ENCODE results near the gene ABCE1. TPM values are rescaled to one million over a fixed set of nuclear protein-coding genes. Genes with fewer than 3 reads are reported as not detected.

ABCE1 gene
- total and polyA plus RNA-seq, 10 of the 15 experiments (the other 5 are each of a cell fraction or from before 2014, with no cell fraction given), result 75.9 to 172 (median 134) TPM

DNA sequence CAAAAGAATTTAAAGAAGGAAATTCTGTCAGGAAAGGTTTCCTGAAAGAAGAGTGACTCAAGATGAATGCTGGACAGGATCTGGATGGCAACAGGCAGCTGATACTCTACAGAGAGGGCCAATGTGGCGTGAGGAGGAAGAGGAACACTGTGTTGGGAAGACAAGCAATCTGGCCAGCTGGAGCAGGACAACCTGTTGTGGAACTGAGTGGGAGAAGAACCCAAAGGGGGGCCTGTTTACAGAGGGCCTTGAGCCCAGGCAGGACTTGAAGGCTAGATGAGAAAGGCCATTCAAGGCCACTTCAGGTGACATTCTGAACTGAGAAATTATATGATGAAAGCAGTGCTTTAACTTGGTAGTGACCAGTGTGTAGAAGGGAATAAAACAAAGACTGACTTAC lies 73.8 kb downstream of the ABCE1 start:
- no peak overlapping the region for H3K4me2 ChIP-seq (ENCODE audit: control insufficient read depth, insufficient read depth)
- ChIA-PET POLR2A (interaction anchor here (0.6 to 1.2 kb wide), 2 partner anchors 10 to 615 kb away, joined by 4 to 5 read pairs; no protein-coding TSS in a partner anchor), CTCF (interaction anchor here (1.2 kb wide), 1 partner anchor 62 kb away, joined by 6 read pairs; no protein-coding TSS in a partner anchor), SMC1A (ENCODE audit: uncharacterized antibody, unreplicated experiment) (interaction anchor here (1.0 to 2.3 kb wide), 2 partner anchors 8 to 10 kb away, joined by 3 to 10 read pairs; no protein-coding TSS in a partner anchor), RAD21 (ENCODE audit: unreplicated experiment) (interaction anchor here (0.8 kb wide), 1 partner anchor 445 kb away, joined by 3 read pairs; no protein-coding TSS in a partner anchor)
- no peaks in the 10 kb centered on the region for H3K27me3 ChIP-seq (replicated peaks in 1 of 2; ENCODE audit: control insufficient read depth in 2 of 2, insufficient read depth in 2 of 2, low read length in 1 of 2)
- peaks cover under 1% of the 10 kb centered on the region; the same call in 1 of the 2 replicates for H3K4me1 ChIP-seq (ENCODE audit: control insufficient read depth, insufficient read depth, low read length)
- WGBS (ENCODE audit: insufficient coverage, insufficient replicate concordance, low lambda C conversion rate, missing lambda C conversion rate), result 90% methylated on average over 1 of the region's 1 CpG
- no peak overlapping the region for H2AFZ ChIP-seq (ENCODE audit: control insufficient read depth, low read depth, low read length)
- ATAC-seq (no peak), FAIRE-seq (no peak), DNase-seq (ENCODE audit: low read depth, low spot score) (no peak)
- in situ Hi-C loops (cut with MboI) (no loop called here), intact Hi-C loops (cut with micrococcal nuclease; ENCODE audit: unreplicated experiment) (no loop called here)
- H4K20me1 ChIP-seq (ENCODE audit: control insufficient read depth, insufficient read depth), result no peaks in the 10 kb centered on the region
- H3K36me3 ChIP-seq (ENCODE audit: control insufficient read depth in 2 of 2, insufficient read depth in 2 of 2, low read length in 1 of 2), result peaks cover 0 to 7% of the 10 kb centered on the region in 2 experiments; a peak in 2 of 4 replicates
- H3K9ac ChIP-seq (ENCODE audit: control insufficient read depth, insufficient read depth, low read length), result no peak overlapping the region
- H3K27ac ChIP-seq (ENCODE audit: control insufficient read depth, insufficient read depth), result no peak overlapping the region
- H3K79me2 ChIP-seq (ENCODE audit: control insufficient read depth, insufficient read depth, low read length), result peaks cover 39% of the 10 kb centered on the region
- no peak overlapping the region for H3K4me3 ChIP-seq
- no peaks in the 10 kb centered on the region for H3K9me3 ChIP-seq (replicated peaks; ENCODE audit: control insufficient read depth, insufficient read depth, low read length)
- BruUV-seq (replicated peaks), result no TSS peak
- TF ChIP-seq TARDBP (IDR thresholded peaks at IDR 0.05; ENCODE audit: borderline replicate concordance), result no peak
- TF ChIP-seq RCOR1 (conservative IDR thresholded peaks at IDR 0.05; ENCODE audit: low read depth, low read length), result no peak
- TF ChIP-seq, protein P1, sequence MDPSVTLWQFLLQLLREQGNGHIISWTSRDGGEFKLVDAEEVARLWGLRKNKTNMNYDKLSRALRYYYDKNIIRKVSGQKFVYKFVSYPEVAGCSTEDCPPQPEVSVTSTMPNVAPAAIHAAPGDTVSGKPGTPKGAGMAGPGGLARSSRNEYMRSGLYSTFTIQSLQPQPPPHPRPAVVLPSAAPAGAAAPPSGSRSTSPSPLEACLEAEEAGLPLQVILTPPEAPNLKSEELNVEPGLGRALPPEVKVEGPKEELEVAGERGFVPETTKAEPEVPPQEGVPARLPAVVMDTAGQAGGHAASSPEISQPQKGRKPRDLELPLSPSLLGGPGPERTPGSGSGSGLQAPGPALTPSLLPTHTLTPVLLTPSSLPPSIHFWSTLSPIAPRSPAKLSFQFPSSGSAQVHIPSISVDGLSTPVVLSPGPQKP (IDR thresholded peaks at IDR 0.05; ENCODE audit: low read depth, low read length), result no peak
- no peak for TF ChIP-seq PKNOX1 (IDR thresholded peaks at IDR 0.05)
- no peak for TF ChIP-seq BHLHE40 (IDR thresholded peaks at IDR 0.05; ENCODE audit: borderline replicate concordance in 1 of 2, low read depth in 2 of 2, low read length in 1 of 2)
- TF ChIP-seq PAX8 (IDR thresholded peaks at IDR 0.05), result no peak
- no peak for TF ChIP-seq MYC (IDR thresholded peaks at IDR 0.05; ENCODE audit: insufficient read depth, insufficient read length, insufficient replicate concordance, low read length, severe bottlenecking)
- TF ChIP-seq CBX5 (IDR thresholded peaks at IDR 0.05; ENCODE audit: low read depth), result no peak
- TF ChIP-seq ATF7 (IDR thresholded peaks at IDR 0.05; ENCODE audit: low read depth), result no peak
- no peak for TF ChIP-seq GABPA (IDR thresholded peaks at IDR 0.05; ENCODE audit: low read depth)
- TF ChIP-seq POLR2AphosphoS2 (IDR thresholded peaks at IDR 0.05; ENCODE audit: low read depth, low read length), result no peak
- no peak for TF ChIP-seq ZZZ3 (IDR thresholded peaks at IDR 0.05; ENCODE audit: control insufficient read depth, insufficient read length, low read depth)
- no peak for TF ChIP-seq E2F4 (IDR thresholded peaks at IDR 0.05; ENCODE audit: low read depth, low read length)
- no peak for TF ChIP-seq SIN3A (IDR thresholded peaks at IDR 0.05; ENCODE audit: low read depth, low read length)
- no peak for TF ChIP-seq EZH2 (IDR thresholded peaks at IDR 0.05; ENCODE audit: borderline replicate concordance, control insufficient read depth, low read depth, low read length)
- TF ChIP-seq NFIC (IDR thresholded peaks at IDR 0.05; ENCODE audit: low read depth, low read length), result no peak
- TF ChIP-seq MTA2 (IDR thresholded peaks at IDR 0.05; ENCODE audit: low read depth), result no peak
- no peak for TF ChIP-seq SPI1 (IDR thresholded peaks at IDR 0.05; ENCODE audit: borderline replicate concordance, insufficient read depth, low read depth, low read length)
- no peak for TF ChIP-seq MXI1 (IDR thresholded peaks at IDR 0.05; ENCODE audit: low read depth, low read length)
- no peak for TF ChIP-seq SMARCA5 (IDR thresholded peaks at IDR 0.05)

Data from GM12878 (cell line).